HG02759 (cell line): ENCODE measurements around the gene CFAP46.
"Not testable (repeated sequence)": the region's sequence is repeated elsewhere in the genome, so short reads cannot be mapped to it uniquely, and the experiment has no call there.

Source experiments
- ATAC-seq: cut with Tn5 transposase; IDR thresholded peaks from one replicate; pipeline ENCODE4 v1.9.1; 2021; ENCODE audit warnings: mild to moderate bottlenecking, moderate library complexity; ENCODE audit not compliant: unreplicated experiment

The CFAP46 gene

GRCh38 chr10:132915411-132915810, 27.0 kb downstream of the CFAP46 start:
- ATAC-seq: no peak

GRCh38 chr10:132914732-132915131, 27.6 kb downstream of the CFAP46 start:
- no peak for ATAC-seq

- no peak for ATAC-seq
Measured at GRCh38 chr10:132913559-132914115, 28.7 kb downstream of the CFAP46 start.

- no peak for ATAC-seq
Measured at GRCh38 chr10:132912713-132913558, 29.4 kb downstream of the CFAP46 start.

GRCh38 chr10:132912225-132912712, 30.1 kb downstream of the CFAP46 start:
- ATAC-seq: no peak

GRCh38 chr10:132911786-132912097, 30.6 kb downstream of the CFAP46 start:
- no peak for ATAC-seq

- no peak for ATAC-seq
Measured at GRCh38 chr10:132910901-132911785, 31.2 kb downstream of the CFAP46 start.

- no peak for ATAC-seq
Measured at GRCh38 chr10:132910186-132910880, 32.0 kb downstream of the CFAP46 start.

- ATAC-seq: no peak
Measured at GRCh38 chr10:132909491-132910071, 32.8 kb downstream of the CFAP46 start.

GRCh38 chr10:132908621-132909295, 33.6 kb downstream of the CFAP46 start:
- no peak for ATAC-seq

GRCh38 chr10:132907821-132908620, 34.3 kb downstream of the CFAP46 start:
- no peak for ATAC-seq

GRCh38 chr10:132906836-132907235, 35.5 kb downstream of the CFAP46 start:
- ATAC-seq: no peak

- no peak for ATAC-seq
Measured at GRCh38 chr10:132906106-132906505, 36.3 kb downstream of the CFAP46 start.

- no peak for ATAC-seq
Measured at GRCh38 chr10:132905661-132906060, 36.7 kb downstream of the CFAP46 start.

GRCh38 chr10:132904814-132905649, 37.3 kb downstream of the CFAP46 start:
- ATAC-seq: no peak

GRCh38 chr10:132904181-132904813, 38.1 kb downstream of the CFAP46 start:
- no peak for ATAC-seq

GRCh38 chr10:132902656-132903575, 39.5 kb downstream of the CFAP46 start:
- ATAC-seq: not testable (repeated sequence)
